Measurements from ENCODE around the gene RMDN2. TPM values are rescaled to one million over a fixed set of nuclear protein-coding genes. Genes with fewer than 3 reads are reported as not detected.

The RMDN2 gene
- total and polyA plus RNA-seq, 2 experiments from 2014 or later, result 3.4 to 3.6 TPM

DNA sequence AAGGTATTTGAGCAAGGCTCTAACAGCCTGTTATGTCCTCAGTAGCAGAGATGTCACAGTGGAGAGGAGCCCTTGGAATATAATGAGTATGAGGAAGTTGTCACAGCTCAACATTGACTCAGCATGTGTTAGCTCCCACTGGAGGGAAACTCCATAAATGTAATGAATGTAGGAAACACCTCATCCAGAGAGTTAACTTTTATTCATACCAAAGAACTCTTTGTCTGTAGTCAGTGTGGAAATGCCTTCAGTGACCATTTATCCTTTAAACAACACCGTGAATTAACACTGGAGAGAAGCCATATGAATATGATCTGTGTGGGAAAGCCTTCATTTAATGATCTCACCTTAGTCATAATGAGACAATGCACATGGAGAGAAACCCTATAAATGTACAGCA, 91.1 kb downstream of the RMDN2 start (continued):
- no peak for TF ChIP-seq ZNF462 (CRISPR knock-in tag; IDR thresholded peaks at IDR 0.05)
- TF ChIP-seq CTCF (conservative IDR thresholded peaks at IDR 0.05; ENCODE audit: low read depth in 2 of 2), result no peak
- TF ChIP-seq NANOG (IDR thresholded peaks at IDR 0.05; ENCODE audit: borderline replicate concordance), result no peak
- no peak for TF ChIP-seq ZNF114 (CRISPR knock-in tag; IDR thresholded peaks at IDR 0.05)
- TF ChIP-seq ZNF331 (CRISPR knock-in tag; IDR thresholded peaks at IDR 0.05; ENCODE audit: low read depth), result no peak
- no peak for TF ChIP-seq JUNB (IDR thresholded peaks at IDR 0.05; ENCODE audit: unreplicated experiment)
- TF ChIP-seq CREB1 (CRISPR knock-in tag; IDR thresholded peaks at IDR 0.05; ENCODE audit: low read depth), result no peak
- no peak for TF ChIP-seq POLR2AphosphoS5 (IDR thresholded peaks at IDR 0.05; ENCODE audit: low read depth)
- TF ChIP-seq EZH2 (IDR thresholded peaks at IDR 0.05; ENCODE audit: low read depth, unreplicated experiment), result no peak

DNA sequence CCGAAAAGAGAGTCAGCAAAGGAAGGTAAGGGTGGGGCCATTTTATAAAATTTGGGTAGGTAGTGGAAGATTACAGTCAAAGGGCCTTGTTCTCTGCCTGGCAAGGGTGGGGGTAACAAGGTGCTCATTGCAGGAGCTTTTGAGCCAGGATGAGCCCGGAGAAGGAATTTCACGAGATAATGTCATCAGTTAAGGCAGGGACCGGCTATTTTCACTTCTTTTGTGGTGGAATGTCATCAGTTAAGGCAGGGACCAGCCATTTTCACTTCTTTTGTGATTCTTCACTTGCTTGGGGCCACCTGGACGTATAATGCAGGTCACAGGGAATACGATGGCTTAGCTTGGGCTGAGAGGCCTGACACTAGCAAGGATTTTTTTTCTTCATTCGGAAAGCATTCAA, 92.7 kb downstream of the RMDN2 start:
- no peaks in the 10 kb centered on the region for H4K20me1 ChIP-seq (replicated peaks; ENCODE audit: insufficient read depth)
- H3K4me1 ChIP-seq (ENCODE audit: insufficient read depth), result peaks cover 4% of the 10 kb centered on the region; the same call in 1 of the 2 replicates
- H3K9me3 Mint-ChIP-seq, result peaks cover 3% of the 10 kb centered on the region; the same call in 1 of the 3 replicates
- H2AFZ ChIP-seq, result no peak overlapping the region
- no peaks in the 10 kb centered on the region for H3K27me3 Mint-ChIP-seq (ENCODE audit: insufficient read depth, low read depth, poor library complexity)
- no peak overlapping the region for H3K27ac ChIP-seq (ENCODE audit: low read depth)
- H3K36me3 Mint-ChIP-seq (ENCODE audit: low read depth), result no peaks in the 10 kb centered on the region
- H3K4me2 ChIP-seq, result no peak overlapping the region
- no peaks in the 10 kb centered on the region for H3K36me3 ChIP-seq (ENCODE audit: insufficient read depth)
- H3K4me3 Mint-ChIP-seq, result no peak overlapping the region
- no peaks in the 10 kb centered on the region for H3K9me2 ChIP-seq (ENCODE audit: insufficient read depth)
- DNase-seq (ENCODE audit: low spot score) (peak; percentile 48), ATAC-seq (no peak)
- H3K27me3 ChIP-seq (ENCODE audit: insufficient read depth), result no peaks in the 10 kb centered on the region
- no peak overlapping the region for H3K4me3 ChIP-seq
- H3K79me2 ChIP-seq (replicated peaks; ENCODE audit: insufficient read depth), result no peaks in the 10 kb centered on the region
- H3K27ac Mint-ChIP-seq, result no peak overlapping the region
- H3F3A ChIP-seq (replicated peaks; ENCODE audit: low read depth), result no peaks in the 10 kb centered on the region
- peaks cover 6% of the 10 kb centered on the region for H3K4me1 Mint-ChIP-seq
- no peak for TF ChIP-seq JUNB (IDR thresholded peaks at IDR 0.05; ENCODE audit: unreplicated experiment)
- no peak for TF ChIP-seq POLR2AphosphoS5 (IDR thresholded peaks at IDR 0.05; ENCODE audit: low read depth)
- no peak for TF ChIP-seq EZH2 (IDR thresholded peaks at IDR 0.05; ENCODE audit: low read depth, unreplicated experiment)
- TF ChIP-seq, protein P1, sequence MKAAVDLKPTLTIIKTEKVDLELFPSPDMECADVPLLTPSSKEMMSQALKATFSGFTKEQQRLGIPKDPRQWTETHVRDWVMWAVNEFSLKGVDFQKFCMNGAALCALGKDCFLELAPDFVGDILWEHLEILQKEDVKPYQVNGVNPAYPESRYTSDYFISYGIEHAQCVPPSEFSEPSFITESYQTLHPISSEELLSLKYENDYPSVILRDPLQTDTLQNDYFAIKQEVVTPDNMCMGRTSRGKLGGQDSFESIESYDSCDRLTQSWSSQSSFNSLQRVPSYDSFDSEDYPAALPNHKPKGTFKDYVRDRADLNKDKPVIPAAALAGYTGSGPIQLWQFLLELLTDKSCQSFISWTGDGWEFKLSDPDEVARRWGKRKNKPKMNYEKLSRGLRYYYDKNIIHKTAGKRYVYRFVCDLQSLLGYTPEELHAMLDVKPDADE (IDR thresholded peaks at IDR 0.05), result no peak
- no peak for TF ChIP-seq STAT1 (IDR thresholded peaks at IDR 0.05; ENCODE audit: unreplicated experiment)

All from GM23338 (cell line).